ENCODE results near the gene SLK.

GRCh38 chr10:103995134-103995533 is 28.2 kb downstream of the SLK start:
- TF ChIP-seq EZH2 (optimal IDR thresholded peaks at IDR 0.05; ENCODE audit: low read depth, low read length) (no peak), EZH2phosphoT487 (IDR thresholded peaks at IDR 0.05; ENCODE audit: low read length) (no peak), CTCF (IDR thresholded peaks at IDR 0.05; ENCODE audit: low read length) (no peak)
